HepG2 (cell line): ENCODE results near the gene GBP1. TPM values are rescaled to one million over a fixed set of nuclear protein-coding genes. Genes with fewer than 3 reads are reported as not detected.

Source experiments
- ATAC-seq: fragments of 200-7000 bp; cut with Tn5 transposase; 3 replicates; pipeline ENCODE4 v1.9.1; 2020; ENCODE audit warnings: mild to moderate bottlenecking, moderate library complexity
- BruUV-seq: library from RNA; stranded (reverse); fragments of 400-500 nt; replicated peaks from 2 replicates; lab custom pipeline; 2021; lab: Mats Ljungman, UMichigan
- CTCF ChIA-PET: fragments of 300-600 bp; formaldehyde crosslinking; extraction: SDS; loops from one replicate; lab custom pipeline; 2021; ENCODE audit warnings: low total read pairs, inconsistent platforms, low intra/inter-chr PET ratio; lab: Yijun Ruan, JAX
- POLR2A ChIA-PET: fragments of 350-600 bp; sonication (Branson Sonifier 250); formaldehyde crosslinking; loops from one replicate; lab custom pipeline; 2020; ENCODE audit warnings: antibody characterized with exemption, inconsistent platforms; lab: Yijun Ruan, JAX
- DNase-seq: peaks from one replicate; pipeline ENCODE4 v3.0.0-alpha.2; 2015; ENCODE audit warnings: low spot score
- FAIRE-seq: peaks from 3 replicates; lab custom pipeline; 2011; peaks lifted over from hg19 to GRCh38; lab: Jason Lieb, UNC
- H2AFZ ChIP-seq: one replicate; pipeline ENCODE4 v1.6.1; 2011; ENCODE audit warnings: low read length, inconsistent platforms
- H3K27ac ChIP-seq: fragments of 300-600 bp; 3 replicates; pipeline ENCODE4 v1.8.0; 2011; ENCODE audit warnings: mixed run types, mild to moderate bottlenecking, mixed read lengths, low read length, inconsistent platforms; ENCODE audit not compliant: insufficient read depth; ENCODE audit errors: extremely low read length
- H3K27me3 ChIP-seq, 2 experiments: fragments of 200-600 bp in 1 of 2; 2 replicates in 1 of 2; 3 replicates in 1 of 2; pipeline versions ENCODE4 v1.6.0 to v1.8.0; 2011; ENCODE audit warnings: low read length in 2 of 2, mild to moderate bottlenecking in 2 of 2, moderate library complexity in 2 of 2, inconsistent platforms in 1 of 2; ENCODE audit not compliant: insufficient read depth in 2 of 2, control insufficient read depth in 1 of 2
- H3K36me3 ChIP-seq, 2 experiments: fragments of 200-600 bp in 1 of 2; replicated peaks in 1 of 2; 2 replicates in 1 of 2; 3 replicates in 1 of 2; pipeline versions ENCODE4 v1.5.1 to v1.8.0; 2011; ENCODE audit warnings: low read length in 2 of 2, inconsistent platforms in 1 of 2; ENCODE audit not compliant: insufficient read depth in 2 of 2, control insufficient read depth in 1 of 2
- H3K4me1 ChIP-seq: 2 replicates; pipeline ENCODE4 v1.5.1; 2012; ENCODE audit warnings: low read length, inconsistent platforms; ENCODE audit not compliant: insufficient read depth
- H3K4me2 ChIP-seq: 2 replicates; pipeline ENCODE4 v1.6.0; 2011; ENCODE audit warnings: low read depth, low read length, inconsistent platforms
- H3K4me3 ChIP-seq, 3 experiments: fragments of 200-600 bp in 1 of 3; sonication (generic), shearing (Covaris generic) in 1 of 3; replicated peaks in 1 of 3; 2 replicates each; pipeline ENCODE4 v1.5.1; 2011 to 2016; ENCODE audit warnings: low read length in 3 of 3, inconsistent platforms in 2 of 3, low read depth in 2 of 3, mild to moderate bottlenecking in 2 of 3, control low read depth in 1 of 3, mixed read lengths in 1 of 3; ENCODE audit not compliant: insufficient read depth in 1 of 3
- H3K79me2 ChIP-seq: one replicate; pipeline ENCODE4 v1.6.1; 2011; ENCODE audit warnings: low read length, inconsistent platforms; ENCODE audit not compliant: insufficient read depth
- H3K9ac ChIP-seq: 2 replicates; pipeline ENCODE4 v1.6.0; 2011; ENCODE audit warnings: mild to moderate bottlenecking, low read depth, low read length, inconsistent platforms; ENCODE audit not compliant: insufficient read depth
- H3K9me3 ChIP-seq: 2 replicates; pipeline ENCODE4 v1.5.1; 2012; ENCODE audit warnings: mild to moderate bottlenecking, low read length
- H4K20me1 ChIP-seq: 2 replicates; pipeline ENCODE4 v1.6.0; 2011; ENCODE audit warnings: inconsistent platforms, mild to moderate bottlenecking, low read length, moderate library complexity; ENCODE audit not compliant: insufficient read depth
- ARNT ChIP-seq: fragments of 450-650 bp; IDR thresholded peaks from 2 replicates; pipeline ENCODE4 v1.6.1; 2017
- ATF1 ChIP-seq: IDR thresholded peaks from 2 replicates; pipeline ENCODE4 v1.6.1; 2016; ENCODE audit warnings: mild to moderate bottlenecking, control low read depth
- JUN ChIP-seq: sonication (generic); formaldehyde crosslinking; IDR thresholded peaks from 2 replicates; pipeline ENCODE4 v1.4.0; 2020; ENCODE audit warnings: mild to moderate bottlenecking, missing genetic modification reagents
- KLF16 ChIP-seq, 2 experiments: sonication (generic) in 1 of 2; formaldehyde crosslinking in 1 of 2; IDR thresholded peaks; 2 replicates each; pipeline versions ENCODE4 v1.6.1 to v1.8.0; 2016 to 2023; ENCODE audit warnings: missing genetic modification reagents in 2 of 2, missing compliant biosample characterization in 1 of 2
- KMT2A ChIP-seq: sonication (generic); formaldehyde crosslinking; IDR thresholded peaks from 2 replicates; pipeline ENCODE4 v1.4.0; 2020; ENCODE audit warnings: missing genetic modification reagents
- MXI1 ChIP-seq: IDR thresholded peaks from 3 replicates; pipeline ENCODE4 v1.6.1; 2012; ENCODE audit warnings: low read depth, low read length, inconsistent platforms, borderline replicate concordance
- PCBP1 ChIP-seq: fragments of 200-400 bp; formaldehyde crosslinking; IDR thresholded peaks from 2 replicates; pipeline ENCODE4 v1.6.1; 2017; ENCODE audit warnings: mild to moderate bottlenecking, low read depth, low read length, borderline replicate concordance
- RBM22 ChIP-seq: fragments of 200-400 bp; formaldehyde crosslinking; optimal IDR thresholded peaks from 2 replicates; pipeline ENCODE3; 2017; ENCODE audit warnings: mild to moderate bottlenecking, low read length, moderate library complexity
- RCOR2 ChIP-seq: IDR thresholded peaks from 2 replicates; pipeline ENCODE4 v1.6.1; 2016; ENCODE audit warnings: missing biosample characterization, missing genetic modification reagents
- RFX5 ChIP-seq: IDR thresholded peaks from 2 replicates; pipeline ENCODE4 v1.6.1; 2011; ENCODE audit warnings: low read depth, low read length, improper control_type of control experiment
- U2AF1 ChIP-seq: fragments of 200-400 bp; formaldehyde crosslinking; optimal IDR thresholded peaks from 2 replicates; pipeline ENCODE3; 2017; ENCODE audit warnings: mild to moderate bottlenecking, low read depth, low read length
- WIZ ChIP-seq: sonication (generic); formaldehyde crosslinking; IDR thresholded peaks from 2 replicates; pipeline ENCODE4 v1.5.1; 2020; ENCODE audit warnings: mild to moderate bottlenecking, missing genetic modification reagents
- ZNF549 ChIP-seq: sonication (generic); formaldehyde crosslinking; IDR thresholded peaks from 2 replicates; pipeline ENCODE4 v1.5.0; 2020; ENCODE audit warnings: missing genetic modification reagents
- ZNF775 ChIP-seq: sonication (generic); formaldehyde crosslinking; IDR thresholded peaks from 2 replicates; pipeline ENCODE4 v1.4.0; 2020; ENCODE audit warnings: missing genetic modification reagents, mild to moderate bottlenecking, moderate library complexity, borderline replicate concordance
- ZSCAN22 ChIP-seq: sonication (generic); formaldehyde crosslinking; IDR thresholded peaks from 2 replicates; pipeline ENCODE4 v1.4.0; 2020; ENCODE audit warnings: mild to moderate bottlenecking, missing genetic modification reagents
- WGBS: methylation state at CpG from one replicate; pipeline ENCODE4 v1.1.6; 2017; ENCODE audit warnings: low lambda C conversion rate; 5-methylcytosine and 5-hydroxymethylcytosine counted together
- in situ Hi-C: cut with HindIII; loops from 2 replicates; pipeline ENCODE4 v1.10.0; 2017; ENCODE audit warnings: low pct_unique_long_range_greater_than_20kb; ENCODE audit not compliant: extremely low pct_ligation_motif_present
- intact Hi-C: fragments of 100-400 bp; cut with micrococcal nuclease; formaldehyde crosslinking; loops from one replicate; pipeline ENCODE4 v1.10.0; 2022; ENCODE audit not compliant: unreplicated experiment
- polyA plus RNA-seq, 8 experiments: library from polyadenylated mRNA; depleted of rRNA in 3 of 8; stranded (reverse) in 7 of 8; unstranded in 1 of 8; fragments of >200 nt; fragmentation: Illumina TruSeq in 4 of 8; extraction: Trizol in 4 of 8; gene quantifications; 2 replicates each; pipeline versions ENCODE4 v1.2.1 to v1.2.3, GENCODE V29; 2011 to 2016; ENCODE audit warnings: low read depth in 4 of 8, missing spikeins in 1 of 8, mixed read lengths in 1 of 8; ENCODE audit not compliant: insufficient read depth in 1 of 8
- total RNA-seq, 5 experiments: library from RNA; depleted of rRNA; stranded (reverse); fragments of >200 nt; fragmentation: Illumina TruSeq; extraction: Trizol; gene quantifications; 2 replicates each; pipeline ENCODE4 v1.2.3, GENCODE V29; 2016; ENCODE audit warnings: low read depth in 1 of 5
- TF ChIP-seq, protein P1 (sequence below): sonication (generic); formaldehyde crosslinking; IDR thresholded peaks from 2 replicates; pipeline ENCODE4 v1.8.1; 2022; ENCODE audit warnings: low read depth, mild to moderate bottlenecking, missing genetic modification reagents
- TF ChIP-seq, protein P2 (sequence below): sonication (generic); formaldehyde crosslinking; IDR thresholded peaks from 2 replicates; pipeline ENCODE4 v1.5.1; 2020; ENCODE audit warnings: mild to moderate bottlenecking, missing genetic modification reagents, borderline replicate concordance
- TF ChIP-seq, protein P3 (sequence below): sonication (generic); formaldehyde crosslinking; IDR thresholded peaks from 2 replicates; pipeline ENCODE4 v1.4.0; 2020; ENCODE audit warnings: missing genetic modification reagents, borderline replicate concordance

Gene GBP1
- total and polyA plus RNA-seq, 2 of the 13 experiments (the other 11 are each of a cell fraction or from before 2014, with no cell fraction given) = 0.62 to 2.3 TPM

DNA sequence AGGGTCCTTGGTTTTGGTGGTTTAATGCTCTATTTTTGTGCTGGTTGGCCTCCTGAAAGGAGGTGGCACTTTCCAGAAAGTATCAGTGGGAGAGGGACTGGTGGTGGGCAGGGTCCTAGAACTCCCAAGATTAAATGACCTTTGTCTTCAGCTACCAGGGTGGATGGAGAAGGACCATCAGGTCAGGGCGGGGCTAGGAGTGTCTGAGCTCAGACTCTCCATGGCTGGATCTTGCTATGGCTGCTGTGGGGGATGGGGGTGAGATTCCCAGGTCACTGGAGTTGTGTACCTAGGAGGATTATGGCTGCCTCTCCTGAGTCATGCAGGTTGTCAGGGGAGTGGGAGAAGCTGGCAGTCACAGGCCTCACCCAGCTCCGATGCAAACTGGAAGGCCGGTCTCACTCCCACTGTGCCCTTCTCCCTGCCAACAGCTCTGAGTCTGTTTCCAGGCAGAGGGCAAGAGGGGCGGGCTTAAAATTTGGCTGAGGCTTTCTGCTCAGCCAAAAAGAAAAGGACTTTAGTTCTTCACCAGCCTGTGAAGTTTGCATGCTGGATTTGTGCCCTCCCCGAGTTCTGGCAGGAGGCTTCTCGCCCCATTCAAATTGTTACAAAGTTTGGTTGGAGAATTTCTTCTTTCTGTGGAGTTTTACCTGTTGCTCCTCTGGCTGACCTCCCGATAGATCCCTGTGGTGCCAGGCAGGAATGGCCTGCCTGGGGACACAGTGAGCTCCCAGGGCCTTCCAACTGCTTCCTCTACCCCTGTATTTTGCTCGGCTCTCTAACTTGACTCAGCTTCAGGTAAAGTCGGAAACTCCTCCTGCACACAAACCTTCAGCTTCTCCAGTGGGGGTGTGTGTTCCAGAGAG lies 59.5 kb downstream of the GBP1 start:
- Histone ChIP-seq H3K4me1 (no peaks in the 10 kb centered on the region), H3K9ac (no peak overlapping the region), H2AFZ (no peak overlapping the region), H3K9me3 (no peaks in the 10 kb centered on the region), H3K27me3 (no peaks in the 10 kb centered on the region; a peak in 1 of 5 replicates), H3K27ac (no peak overlapping the region), H3K79me2 (no peaks in the 10 kb centered on the region), H3K36me3 (no peaks in the 10 kb centered on the region), H3K4me2 (no peak overlapping the region), H3K4me3 (no peak overlapping the region), H4K20me1 (no peaks in the 10 kb centered on the region)
- ATAC-seq = no peak
- POLR2A ChIA-PET = no interaction called here
- in situ Hi-C loops (loop anchor here (25.0 kb wide), 1 partner anchor 457 kb away; no protein-coding TSS in a partner anchor), intact Hi-C loops (no loop called here)
- no peak for DNase-seq
- CTCF ChIA-PET = no interaction called here
- no peak for FAIRE-seq
- BruUV-seq = no TSS peak
- WGBS = 69% methylated on average over 7 of the region's 9 CpGs
- TF ChIP-seq, protein P1, sequence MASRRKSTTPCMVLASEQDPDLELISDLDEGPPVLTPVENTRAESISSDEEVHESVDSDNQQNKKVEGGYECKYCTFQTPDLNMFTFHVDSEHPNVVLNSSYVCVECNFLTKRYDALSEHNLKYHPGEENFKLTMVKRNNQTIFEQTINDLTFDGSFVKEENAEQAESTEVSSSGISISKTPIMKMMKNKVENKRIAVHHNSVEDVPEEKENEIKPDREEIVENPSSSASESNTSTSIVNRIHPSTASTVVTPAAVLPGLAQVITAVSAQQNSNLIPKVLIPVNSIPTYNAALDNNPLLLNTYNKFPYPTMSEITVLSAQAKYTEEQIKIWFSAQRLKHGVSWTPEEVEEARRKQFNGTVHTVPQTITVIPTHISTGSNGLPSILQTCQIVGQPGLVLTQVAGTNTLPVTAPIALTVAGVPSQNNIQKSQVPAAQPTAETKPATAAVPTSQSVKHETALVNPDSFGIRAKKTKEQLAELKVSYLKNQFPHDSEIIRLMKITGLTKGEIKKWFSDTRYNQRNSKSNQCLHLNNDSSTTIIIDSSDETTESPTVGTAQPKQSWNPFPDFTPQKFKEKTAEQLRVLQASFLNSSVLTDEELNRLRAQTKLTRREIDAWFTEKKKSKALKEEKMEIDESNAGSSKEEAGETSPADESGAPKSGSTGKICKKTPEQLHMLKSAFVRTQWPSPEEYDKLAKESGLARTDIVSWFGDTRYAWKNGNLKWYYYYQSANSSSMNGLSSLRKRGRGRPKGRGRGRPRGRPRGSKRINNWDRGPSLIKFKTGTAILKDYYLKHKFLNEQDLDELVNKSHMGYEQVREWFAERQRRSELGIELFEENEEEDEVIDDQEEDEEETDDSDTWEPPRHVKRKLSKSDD (CRISPR knock-in tag) = no peak
- TF ChIP-seq, protein P2, sequence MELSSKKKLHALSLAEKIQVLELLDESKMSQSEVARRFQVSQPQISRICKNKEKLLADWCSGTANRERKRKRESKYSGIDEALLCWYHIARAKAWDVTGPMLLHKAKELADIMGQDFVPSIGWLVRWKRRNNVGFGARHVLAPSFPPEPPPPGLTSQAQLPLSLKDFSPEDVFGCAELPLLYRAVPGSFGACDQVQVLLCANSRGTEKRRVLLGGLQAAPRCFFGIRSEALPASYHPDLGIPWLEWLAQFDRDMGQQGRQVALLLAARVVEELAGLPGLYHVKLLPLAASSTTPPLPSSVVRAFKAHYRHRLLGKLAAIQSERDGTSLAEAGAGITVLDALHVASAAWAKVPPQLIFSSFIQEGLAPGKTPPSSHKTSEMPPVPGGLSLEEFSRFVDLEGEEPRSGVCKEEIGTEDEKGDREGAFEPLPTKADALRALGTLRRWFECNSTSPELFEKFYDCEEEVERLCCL = no peak
- TF ChIP-seq PCBP1 (no peak), JUN (no peak), ZNF549 (CRISPR knock-in tag) (no peak), WIZ (CRISPR knock-in tag) (no peak), RCOR2 (CRISPR knock-in tag) (no peak), ARNT (no peak), ATF1 (no peak), RBM22 (no peak), KMT2A (no peak), U2AF1 (no peak), ZNF775 (no peak), KLF16 (CRISPR knock-in tag; IDR thresholded peaks at IDR 0.05) (no peak), ZSCAN22 (no peak), MXI1 (no peak), RFX5 (no peak)
- TF ChIP-seq, protein P3, sequence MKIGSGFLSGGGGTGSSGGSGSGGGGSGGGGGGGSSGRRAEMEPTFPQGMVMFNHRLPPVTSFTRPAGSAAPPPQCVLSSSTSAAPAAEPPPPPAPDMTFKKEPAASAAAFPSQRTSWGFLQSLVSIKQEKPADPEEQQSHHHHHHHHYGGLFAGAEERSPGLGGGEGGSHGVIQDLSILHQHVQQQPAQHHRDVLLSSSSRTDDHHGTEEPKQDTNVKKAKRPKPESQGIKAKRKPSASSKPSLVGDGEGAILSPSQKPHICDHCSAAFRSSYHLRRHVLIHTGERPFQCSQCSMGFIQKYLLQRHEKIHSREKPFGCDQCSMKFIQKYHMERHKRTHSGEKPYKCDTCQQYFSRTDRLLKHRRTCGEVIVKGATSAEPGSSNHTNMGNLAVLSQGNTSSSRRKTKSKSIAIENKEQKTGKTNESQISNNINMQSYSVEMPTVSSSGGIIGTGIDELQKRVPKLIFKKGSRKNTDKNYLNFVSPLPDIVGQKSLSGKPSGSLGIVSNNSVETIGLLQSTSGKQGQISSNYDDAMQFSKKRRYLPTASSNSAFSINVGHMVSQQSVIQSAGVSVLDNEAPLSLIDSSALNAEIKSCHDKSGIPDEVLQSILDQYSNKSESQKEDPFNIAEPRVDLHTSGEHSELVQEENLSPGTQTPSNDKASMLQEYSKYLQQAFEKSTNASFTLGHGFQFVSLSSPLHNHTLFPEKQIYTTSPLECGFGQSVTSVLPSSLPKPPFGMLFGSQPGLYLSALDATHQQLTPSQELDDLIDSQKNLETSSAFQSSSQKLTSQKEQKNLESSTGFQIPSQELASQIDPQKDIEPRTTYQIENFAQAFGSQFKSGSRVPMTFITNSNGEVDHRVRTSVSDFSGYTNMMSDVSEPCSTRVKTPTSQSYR (CRISPR knock-in tag) = no peak
